ENCODE measurements around the gene PITPNM3.

DNA sequence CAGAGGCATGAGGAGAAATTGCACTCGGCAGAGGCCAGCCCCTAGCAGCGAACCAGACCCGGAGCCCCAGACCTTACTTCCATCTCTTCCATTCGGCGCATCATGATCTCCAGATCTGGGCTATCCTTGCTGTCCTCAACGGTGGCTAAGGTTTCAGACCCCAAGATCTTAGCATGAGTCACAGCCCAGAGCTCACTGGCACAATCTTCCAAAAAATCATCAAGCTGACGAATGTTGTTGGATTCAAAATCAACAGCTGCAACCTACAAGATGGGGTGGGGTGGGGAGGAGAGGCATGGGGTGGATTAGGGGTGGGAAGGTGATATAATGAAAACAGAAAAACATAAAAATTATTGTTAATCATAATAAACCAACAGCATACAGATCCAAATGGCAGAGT lies 39.7 kb upstream of the PITPNM3 start:
- TF ChIP-seq RFX5 (IDR thresholded peaks at IDR 0.05; ENCODE audit: borderline replicate concordance, low read depth, low read length) (no peak), POLR2A (IDR thresholded peaks at IDR 0.05; ENCODE audit: control extremely low read depth in 1 of 2, low read depth in 2 of 2, low read length in 2 of 2) (no peak), GTF2F1 (IDR thresholded peaks at IDR 0.05; ENCODE audit: borderline replicate concordance, low read depth, low read length) (no peak)
